ENCODE data around the gene GALNT10. TPM values are rescaled to one million over a fixed set of nuclear protein-coding genes. Genes with fewer than 3 reads are reported as not detected.

The GALNT10 gene
- total and polyA plus RNA-seq, 2 of the 8 experiments (the other 6 are each of a cell fraction or from before 2014, with no cell fraction given), result 4.6 to 15.5 TPM

GRCh38 chr5:154157483-154158378 is 32.8 kb upstream of the GALNT10 start:
- no peak overlapping the region for H3K23ac ChIP-seq (ENCODE audit: insufficient read length)
- no peaks in the 10 kb centered on the region for H3K79me2 ChIP-seq (ENCODE audit: control insufficient read depth in 1 of 2, insufficient read depth in 2 of 2, low read length in 2 of 2)
- H3K9ac ChIP-seq (replicated peaks in 1 of 4; ENCODE audit: extremely low read depth in 1 of 4, low read depth in 3 of 4, low read length in 3 of 4), result no peak overlapping the region
- no peaks in the 10 kb centered on the region for H3K36me3 ChIP-seq (ENCODE audit: control insufficient read depth in 2 of 4, insufficient read depth in 4 of 4, low read length in 3 of 4)
- no peak overlapping the region for H3K14ac ChIP-seq (ENCODE audit: insufficient read length)
- ChIA-PET CTCF (ENCODE audit: partially characterized antibody) (interaction anchor here (0.6 to 18.4 kb wide), 67 partner anchors 8 to 638 kb away, joined by 3 to 167 read pairs (median 5); partner anchors contain the start of gene GALNT10), POLR2A (ENCODE audit: partially characterized antibody) (interaction anchor here (0.6 kb wide), 1 partner anchor 85 kb away, joined by 4 read pairs; no protein-coding TSS in a partner anchor)
- no peak overlapping the region for H3K4ac ChIP-seq (replicated peaks; ENCODE audit: insufficient read length, low read depth, low read length)
- 0 out of 2 replicates have a peak overlapping the region, but pooled peaks have one; percentile 55 for H2BK20ac ChIP-seq (ENCODE audit: low read length)
- FAIRE-seq (no peak), DNase-seq (ENCODE audit: low read depth in 1 of 2, low spot score in 2 of 2) (peak in 1 of 2 experiments; percentile 82)
- no peak overlapping the region; the same call in 1 of the 2 replicates for H3K27ac ChIP-seq (ENCODE audit: low read depth, low read length)
- no peak overlapping the region for H2BK5ac ChIP-seq (ENCODE audit: low read depth, low read length)
- H4K5ac ChIP-seq (ENCODE audit: insufficient read length, low read depth, low read length), result no peak overlapping the region
- TF ChIP-seq RAD21 (IDR thresholded peaks at IDR 0.05 in 1 of 2, conservative IDR thresholded peaks at IDR 0.05 in 1 of 2; ENCODE audit: low read depth in 2 of 2, low read length in 2 of 2), result peak; percentile 56 to 58
- peak; percentile 65 to 76 (median 75) for TF ChIP-seq CTCF (IDR thresholded peaks at IDR 0.05; ENCODE audit: control extremely low read depth in 1 of 3, insufficient read depth in 1 of 3, low read depth in 1 of 3, low read length in 3 of 3)
- TF ChIP-seq ATF2 (IDR thresholded peaks at IDR 0.05; ENCODE audit: low read length), result no peak
- H3K9me3 ChIP-seq (ENCODE audit: insufficient read depth in 2 of 2, low read depth in 1 of 2, low read length in 1 of 2), result no peaks in the 10 kb centered on the region
- H3K27me3 ChIP-seq (replicated peaks in 1 of 4; ENCODE audit: control insufficient read depth in 3 of 4, extremely low read depth in 1 of 4, insufficient read depth in 3 of 4, low read length in 3 of 4), result no peaks in the 10 kb centered on the region
- no peak overlapping the region for H3K4me2 ChIP-seq (ENCODE audit: insufficient read depth in 1 of 2, low read depth in 2 of 2, low read length in 2 of 2)
- H3K56ac ChIP-seq (replicated peaks; ENCODE audit: insufficient read length, low read depth, low read length), result no peak overlapping the region
- H2AK5ac ChIP-seq (ENCODE audit: low read depth, low read length), result no peak overlapping the region
- peaks cover 0 to 3% (median 1%) of the 10 kb centered on the region in 4 experiments; a peak in 1 of 7 replicates for H3K4me1 ChIP-seq (replicated peaks in 1 of 4; ENCODE audit: control insufficient read depth in 3 of 4, insufficient read depth in 4 of 4, low read length in 3 of 4)
- no peaks in the 10 kb centered on the region for H4K20me1 ChIP-seq (replicated peaks in 1 of 2; ENCODE audit: control insufficient read depth in 1 of 2, insufficient read depth in 2 of 2, low read length in 2 of 2)
- no peaks in the 10 kb centered on the region for H3K79me1 ChIP-seq (ENCODE audit: low read depth, low read length)
- no peak overlapping the region for H3K4me3 ChIP-seq (ENCODE audit: extremely low read depth in 1 of 4, insufficient read depth in 2 of 4, low read depth in 3 of 4, low read length in 4 of 4)
- H2AFZ ChIP-seq (ENCODE audit: low read length), result 0 out of 2 replicates have a peak overlapping the region, but pooled peaks have one; percentile 70
- no peak overlapping the region for H4K91ac ChIP-seq (replicated peaks; ENCODE audit: insufficient read length, low read length)
- H3K18ac ChIP-seq (ENCODE audit: extremely low read depth, low read length), result no peak overlapping the region
- no peaks in the 10 kb centered on the region for H3K23me2 ChIP-seq (ENCODE audit: low read depth, low read length)
- H2BK12ac ChIP-seq (ENCODE audit: low read depth, low read length), result no peak overlapping the region
- no peak overlapping the region for H2BK15ac ChIP-seq (ENCODE audit: low read length)
- no peak overlapping the region for H4K8ac ChIP-seq (ENCODE audit: extremely low read depth, insufficient read depth, low read length)
- H2BK120ac ChIP-seq (replicated peaks; ENCODE audit: low read depth, low read length), result no peak overlapping the region
- 42% methylated on average over 6 of the region's 6 CpGs; no CpG with 5 or more reads in 1 of the 2 experiments for WGBS, 2 experiments (ENCODE audit: extremely low coverage in 1 of 2, insufficient coverage in 1 of 2, insufficient read length in 1 of 2, insufficient replicate concordance in 2 of 2, low coverage in 1 of 2, low lambda C conversion rate in 2 of 2, missing lambda C conversion rate in 1 of 2)
